ENCODE measurements around the gene PM20D2. TPM values are rescaled to one million over a fixed set of nuclear protein-coding genes. Genes with fewer than 3 reads are reported as not detected.

The PM20D2 gene
- total and polyA plus RNA-seq, 2 of the 8 experiments (the other 6 are each of a cell fraction or from before 2014, with no cell fraction given): 2.7 to 7.6 TPM

DNA sequence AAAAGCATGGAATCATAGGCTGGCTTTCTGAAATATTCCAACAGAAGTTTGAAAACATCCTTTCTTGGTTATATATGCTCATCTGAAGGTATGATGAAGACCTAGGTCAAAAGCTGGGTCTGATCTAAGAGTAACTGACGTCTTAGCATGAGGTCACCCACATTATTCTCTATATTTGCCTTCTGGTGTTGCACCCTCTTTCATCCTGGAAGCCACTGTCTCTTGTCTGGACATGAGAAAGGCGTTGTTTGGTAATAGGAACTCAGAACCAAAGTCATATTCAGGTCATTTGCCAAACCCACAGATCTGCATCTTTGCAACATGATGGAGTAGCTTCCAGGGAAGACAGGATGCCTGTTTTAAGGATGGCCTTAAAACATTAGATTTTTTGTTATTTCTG, 53.7 kb downstream of the PM20D2 start:
- Histone ChIP-seq H3K4me3 (ENCODE audit: extremely low read depth in 1 of 4, insufficient read depth in 2 of 4, low read depth in 3 of 4, low read length in 4 of 4) (no peak overlapping the region), H3K23me2 (ENCODE audit: low read depth, low read length) (no peaks in the 10 kb centered on the region), H3K36me3 (ENCODE audit: control insufficient read depth in 2 of 4, insufficient read depth in 4 of 4, low read length in 3 of 4) (no peaks in the 10 kb centered on the region; a peak in 1 of 8 replicates), H2BK120ac (replicated peaks; ENCODE audit: low read depth, low read length) (no peak overlapping the region), H3K23ac (ENCODE audit: insufficient read length) (no peak overlapping the region), H3K27ac (ENCODE audit: low read depth, low read length) (no peak overlapping the region), H4K91ac (replicated peaks; ENCODE audit: insufficient read length, low read length) (no peak overlapping the region), H3K56ac (replicated peaks; ENCODE audit: insufficient read length, low read depth, low read length) (no peak overlapping the region), H3K79me2 (ENCODE audit: control insufficient read depth in 1 of 2, insufficient read depth in 2 of 2, low read length in 2 of 2) (no peaks in the 10 kb centered on the region), H3K9me3 (ENCODE audit: insufficient read depth in 2 of 2, low read depth in 1 of 2, low read length in 1 of 2) (peaks cover 0 to 7% of the 10 kb centered on the region in 2 experiments; a peak in 2 of 4 replicates), H2BK20ac (ENCODE audit: low read length) (no peak overlapping the region), H4K5ac (ENCODE audit: insufficient read length, low read depth, low read length) (no peak overlapping the region), H2BK15ac (ENCODE audit: low read length) (no peak overlapping the region), H3K4me1 (replicated peaks in 1 of 4; ENCODE audit: control insufficient read depth in 3 of 4, insufficient read depth in 4 of 4, low read length in 3 of 4) (peaks cover 0 to 2% (median 0%) of the 10 kb centered on the region in 4 experiments; a peak in 2 of 7 replicates), H3K9ac (replicated peaks in 1 of 4; ENCODE audit: extremely low read depth in 1 of 4, low read depth in 3 of 4, low read length in 3 of 4) (no peak overlapping the region), H3K27me3 (replicated peaks in 1 of 4; ENCODE audit: control insufficient read depth in 3 of 4, extremely low read depth in 1 of 4, insufficient read depth in 3 of 4, low read length in 3 of 4) (no peaks in the 10 kb centered on the region), H2AK5ac (ENCODE audit: low read depth, low read length) (no peak overlapping the region), H3K18ac (ENCODE audit: extremely low read depth, low read length) (no peak overlapping the region), H2BK5ac (ENCODE audit: low read depth, low read length) (no peak overlapping the region), H2BK12ac (ENCODE audit: low read depth, low read length) (no peak overlapping the region), H4K8ac (ENCODE audit: extremely low read depth, insufficient read depth, low read length) (no peak overlapping the region), H2AFZ (ENCODE audit: low read length) (no peak overlapping the region), H3K79me1 (ENCODE audit: low read depth, low read length) (no peaks in the 10 kb centered on the region), H3K4me2 (ENCODE audit: insufficient read depth in 1 of 2, low read depth in 2 of 2, low read length in 2 of 2) (no peak overlapping the region), H3K14ac (ENCODE audit: insufficient read length) (no peak overlapping the region), H3K4ac (replicated peaks; ENCODE audit: insufficient read length, low read depth, low read length) (no peak overlapping the region), H4K20me1 (replicated peaks in 1 of 2; ENCODE audit: control insufficient read depth in 1 of 2, insufficient read depth in 2 of 2, low read length in 2 of 2) (no peaks in the 10 kb centered on the region)
- DNase-seq (ENCODE audit: low read depth in 1 of 2, low spot score in 2 of 2) (no peak), FAIRE-seq (no peak)
- POLR2A ChIA-PET (ENCODE audit: partially characterized antibody): no interaction called here
- TF ChIP-seq TAF7 (optimal IDR thresholded peaks at IDR 0.05; ENCODE audit: borderline replicate concordance, low read depth, low read length) (no peak), TAF1 (IDR thresholded peaks at IDR 0.05; ENCODE audit: low read depth, low read length) (no peak), RBBP5 (IDR thresholded peaks at IDR 0.05; ENCODE audit: borderline replicate concordance, low read depth, low read length) (no peak), SIX5 (IDR thresholded peaks at IDR 0.05; ENCODE audit: low read depth, low read length) (no peak), NRF1 (IDR thresholded peaks at IDR 0.05; ENCODE audit: low read depth, low read length) (no peak), FOSL1 (IDR thresholded peaks at IDR 0.05; ENCODE audit: insufficient read depth, low read depth, low read length) (no peak), KDM4A (IDR thresholded peaks at IDR 0.05; ENCODE audit: low read depth, low read length, severe bottlenecking) (no peak)
- TF ChIP-seq, protein P1, sequence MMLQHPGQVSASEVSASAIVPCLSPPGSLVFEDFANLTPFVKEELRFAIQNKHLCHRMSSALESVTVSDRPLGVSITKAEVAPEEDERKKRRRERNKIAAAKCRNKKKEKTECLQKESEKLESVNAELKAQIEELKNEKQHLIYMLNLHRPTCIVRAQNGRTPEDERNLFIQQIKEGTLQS (IDR thresholded peaks at IDR 0.05; ENCODE audit: insufficient read depth, low read depth, low read length): no peak
- TF ChIP-seq, protein P2, sequence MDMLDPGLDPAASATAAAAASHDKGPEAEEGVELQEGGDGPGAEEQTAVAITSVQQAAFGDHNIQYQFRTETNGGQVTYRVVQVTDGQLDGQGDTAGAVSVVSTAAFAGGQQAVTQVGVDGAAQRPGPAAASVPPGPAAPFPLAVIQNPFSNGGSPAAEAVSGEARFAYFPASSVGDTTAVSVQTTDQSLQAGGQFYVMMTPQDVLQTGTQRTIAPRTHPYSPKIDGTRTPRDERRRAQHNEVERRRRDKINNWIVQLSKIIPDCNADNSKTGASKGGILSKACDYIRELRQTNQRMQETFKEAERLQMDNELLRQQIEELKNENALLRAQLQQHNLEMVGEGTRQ (IDR thresholded peaks at IDR 0.05; ENCODE audit: low read length): no peak
- CTCF ChIA-PET (ENCODE audit: partially characterized antibody): interaction anchor here (0.9 to 2.1 kb wide), 2 partner anchors 10 to 216 kb away, joined by 3 to 8 read pairs; no protein-coding TSS in a partner anchor
- 92% methylated on average over 2 of the region's 2 CpGs; no CpG with 5 or more reads in 1 of the 2 experiments for WGBS, 2 experiments (ENCODE audit: extremely low coverage in 1 of 2, insufficient coverage in 1 of 2, insufficient read length in 1 of 2, insufficient replicate concordance in 2 of 2, low coverage in 1 of 2, low lambda C conversion rate in 2 of 2, missing lambda C conversion rate in 1 of 2)

Data from H1 (cell line).